MG63 (cell line): Measurements from ENCODE around the gene OR6C65. TPM values are rescaled to one million over a fixed set of nuclear protein-coding genes. Genes with fewer than 3 reads are reported as not detected.
"Not testable (repeated sequence)": the region's sequence is repeated elsewhere in the genome, so short reads cannot be mapped to it uniquely, and the experiment has no call there.

Experiments
- DNase-seq: peaks from one replicate; pipeline ENCODE4 v3.0.0-alpha.2; 2020
- H3K27me3 ChIP-seq: fragments of 250-450 bp; sonication (Bioruptor Pico); 2 replicates; pipeline ENCODE4 v1.5.1; 2020; ENCODE audit warnings: mild to moderate bottlenecking, moderate library complexity
- H3K36me3 ChIP-seq: fragments of 250-450 bp; sonication (Bioruptor Pico); 2 replicates; pipeline ENCODE4 v1.5.1; 2020; ENCODE audit warnings: mild to moderate bottlenecking, moderate library complexity
- H3K4me3 ChIP-seq: fragments of 250-450 bp; sonication (Bioruptor Pico); 2 replicates; pipeline ENCODE4 v1.5.1; 2020; ENCODE audit warnings: mild to moderate bottlenecking, moderate library complexity
- H3K9me3 ChIP-seq: fragments of 250-450 bp; sonication (Bioruptor Pico); 2 replicates; pipeline ENCODE4 v1.5.1; 2020; ENCODE audit warnings: mild to moderate bottlenecking, moderate library complexity
- total RNA-seq: library from RNA; depleted of rRNA; stranded (reverse); fragments of >200 nt; shearing (Covaris generic); gene quantifications from 2 replicates; pipeline ENCODE4 v1.2.3, GENCODE V29; 2014; ENCODE audit warnings: low replicate concordance; rRNA removed

Gene OR6C65
- total RNA-seq, 1 experiment from 2014 or later: not detected

- no peak for DNase-seq
- no peaks in the 10 kb centered on the region for H3K36me3 ChIP-seq
- H3K9me3 ChIP-seq: no peaks in the 10 kb centered on the region
- no peaks in the 10 kb centered on the region for H3K27me3 ChIP-seq
- H3K4me3 ChIP-seq: no peak overlapping the region
Observed at GRCh38 chr12:55428331-55429243, 28.3 kb downstream of the OR6C65 start.

- not testable (repeated sequence) for H3K9me3 ChIP-seq, H3K27me3 ChIP-seq, DNase-seq, H3K36me3 ChIP-seq, H3K4me3 ChIP-seq
Observed at GRCh38 chr12:55441233-55441632, 40.9 kb downstream of the OR6C65 start.

DNA sequence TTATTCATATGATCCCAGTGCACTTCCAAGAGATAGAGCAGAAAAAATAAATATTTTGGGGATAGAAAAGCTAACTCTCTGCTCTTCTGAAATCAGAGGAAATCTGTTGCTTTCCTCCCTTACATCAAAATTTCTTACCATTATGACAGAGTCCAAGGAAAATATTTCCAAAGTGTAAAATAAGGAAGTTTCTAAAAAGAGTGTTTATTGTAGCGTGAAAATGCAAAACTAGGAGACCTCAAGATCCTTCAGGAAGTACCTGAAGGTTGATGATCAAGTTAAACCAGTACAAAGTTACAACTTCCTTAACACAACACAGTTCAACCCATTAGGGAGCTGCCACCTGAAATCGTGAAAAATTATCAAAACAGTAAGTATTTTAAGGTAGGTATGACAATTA, 43.4 kb downstream of the OR6C65 start, which contains the start of gene OR6C2:
Gene OR6C2 (plus strand): TSS at position 301 of the 400 bp plus-strand sequence. CDS start 8,138 bp downstream, outside the sequence.
- DNase-seq: no peak
- Histone ChIP-seq H3K36me3 (no peaks in the 10 kb centered on the region), H3K4me3 (no peak within 1 kb of the TSS), H3K27me3 (no peaks in the 10 kb centered on the region), H3K9me3 (no peaks in the 10 kb centered on the region)

- H3K36me3 ChIP-seq: no peaks in the 10 kb centered on the region
- no peak for DNase-seq
- H3K9me3 ChIP-seq: no peaks in the 10 kb centered on the region
- no peaks in the 10 kb centered on the region for H3K27me3 ChIP-seq
- no peak overlapping the region for H3K4me3 ChIP-seq
Observed at GRCh38 chr12:55445357-55445756, 45.0 kb downstream of the OR6C65 start.

- DNase-seq: no peak
- no peak overlapping the region for H3K4me3 ChIP-seq
- no peaks in the 10 kb centered on the region for H3K9me3 ChIP-seq
- no peaks in the 10 kb centered on the region for H3K27me3 ChIP-seq
- no peaks in the 10 kb centered on the region for H3K36me3 ChIP-seq
Observed at GRCh38 chr12:55446326-55446725, 46.0 kb downstream of the OR6C65 start.

GRCh38 chr12:55448825-55449224, 48.5 kb downstream of the OR6C65 start:
- Histone ChIP-seq H3K4me3 (no peak overlapping the region), H3K9me3 (no peaks in the 10 kb centered on the region), H3K27me3 (no peaks in the 10 kb centered on the region; the same call in 1 of the 2 replicates), H3K36me3 (no peaks in the 10 kb centered on the region)
- no peak for DNase-seq

Other genes with a start within 250 kb of the OR6C65 start
- gene OR10A7, start 179.5 kb upstream of the OR6C65 start, total RNA-seq: not detected in 2 replicates
- gene OR6C74, start 155.9 kb upstream of the OR6C65 start, total RNA-seq: not detected in 2 replicates
- gene OR6C6, start 104.0 kb upstream of the OR6C65 start, total RNA-seq: not detected in 2 replicates
- not detected in 2 replicates for gene OR6C1, start 86.2 kb upstream of the OR6C65 start, total RNA-seq
- not detected in 2 replicates for gene OR6C3, start 69.8 kb upstream of the OR6C65 start, total RNA-seq
- gene OR6C75, start 37.6 kb upstream of the OR6C65 start, total RNA-seq: not detected in 2 replicates
- gene OR6C76, start 25.7 kb downstream of the OR6C65 start, total RNA-seq: not detected in 2 replicates
- gene OR6C2, start 43.5 kb downstream of the OR6C65 start, total RNA-seq: not detected in 2 replicates
- gene OR6C70, start 69.6 kb downstream of the OR6C65 start, total RNA-seq: not detected in 2 replicates
- not detected in 2 replicates for gene OR6C68, start 91.8 kb downstream of the OR6C65 start, total RNA-seq
- not detected in 2 replicates for gene OR6C4, start 149.1 kb downstream of the OR6C65 start, total RNA-seq
- not detected in 2 replicates for gene OR2AP1, start 171.9 kb downstream of the OR6C65 start, total RNA-seq
- not detected in 2 replicates for gene OR10P1, start 236.4 kb downstream of the OR6C65 start, total RNA-seq